NCI-H446 treated with DMSO at 0.1 percent for 48 hours (cell line): Measurements from ENCODE around the gene KLF2.

Experiments used
- DNase-seq: peaks from one replicate; lab custom pipeline; 2025; lab: John Stamatoyannopoulos, UW

Gene KLF2

GRCh38 chr19:16365300-16365996 lies 40.8 kb downstream of the KLF2 start:
- no peak for DNase-seq

- no peak for DNase-seq
These were observed 41.4 kb downstream of the KLF2 start for GRCh38 chr19:16366056-16366432.

GRCh38 chr19:16366433-16367260 lies 42.0 kb downstream of the KLF2 start:
- DNase-seq = no peak

- no peak for DNase-seq
These were observed 42.6 kb downstream of the KLF2 start for GRCh38 chr19:16367261-16367683.

GRCh38 chr19:16368385-16369305 lies 44.0 kb downstream of the KLF2 start:
- DNase-seq = no peak

GRCh38 chr19:16369306-16369663 lies 44.7 kb downstream of the KLF2 start:
- DNase-seq = no peak

- no peak for DNase-seq
These were observed 45.3 kb downstream of the KLF2 start for GRCh38 chr19:16369664-16370576.

- no peak for DNase-seq
These were observed 46.2 kb downstream of the KLF2 start for GRCh38 chr19:16370641-16371391.

GRCh38 chr19:16371540-16371986 lies 46.9 kb downstream of the KLF2 start:
- DNase-seq = no peak

- no peak for DNase-seq
These were observed 47.7 kb downstream of the KLF2 start for GRCh38 chr19:16372065-16372915.

GRCh38 chr19:16373079-16373478 lies 48.5 kb downstream of the KLF2 start:
- no peak for DNase-seq

- no peak for DNase-seq
These were observed 48.9 kb downstream of the KLF2 start for GRCh38 chr19:16373532-16373931.

GRCh38 chr19:16373989-16374388 lies 49.4 kb downstream of the KLF2 start:
- no peak for DNase-seq

GRCh38 chr19:16374436-16374835 lies 49.8 kb downstream of the KLF2 start:
- DNase-seq = no peak

- DNase-seq = no peak
These were observed 50.7 kb downstream of the KLF2 start for GRCh38 chr19:16375157-16375935.

GRCh38 chr19:16375936-16376185 lies 51.2 kb downstream of the KLF2 start:
- DNase-seq = no peak

GRCh38 chr19:16376241-16376640 lies 51.6 kb downstream of the KLF2 start:
- no peak for DNase-seq

GRCh38 chr19:16376649-16377048 lies 52.0 kb downstream of the KLF2 start:
- no peak for DNase-seq

GRCh38 chr19:16377521-16377920 lies 52.9 kb downstream of the KLF2 start:
- DNase-seq = no peak
